Measurements from ENCODE around the gene DPEP2NB. TPM values are rescaled to one million over a fixed set of nuclear protein-coding genes. Genes with fewer than 3 reads are reported as not detected.
A peak's percentile ranks its signal among the peaks of the same experiment; 100 is the strongest.

Gene DPEP2NB
- total RNA-seq, 1 experiment from 2014 or later = not detected

DNA sequence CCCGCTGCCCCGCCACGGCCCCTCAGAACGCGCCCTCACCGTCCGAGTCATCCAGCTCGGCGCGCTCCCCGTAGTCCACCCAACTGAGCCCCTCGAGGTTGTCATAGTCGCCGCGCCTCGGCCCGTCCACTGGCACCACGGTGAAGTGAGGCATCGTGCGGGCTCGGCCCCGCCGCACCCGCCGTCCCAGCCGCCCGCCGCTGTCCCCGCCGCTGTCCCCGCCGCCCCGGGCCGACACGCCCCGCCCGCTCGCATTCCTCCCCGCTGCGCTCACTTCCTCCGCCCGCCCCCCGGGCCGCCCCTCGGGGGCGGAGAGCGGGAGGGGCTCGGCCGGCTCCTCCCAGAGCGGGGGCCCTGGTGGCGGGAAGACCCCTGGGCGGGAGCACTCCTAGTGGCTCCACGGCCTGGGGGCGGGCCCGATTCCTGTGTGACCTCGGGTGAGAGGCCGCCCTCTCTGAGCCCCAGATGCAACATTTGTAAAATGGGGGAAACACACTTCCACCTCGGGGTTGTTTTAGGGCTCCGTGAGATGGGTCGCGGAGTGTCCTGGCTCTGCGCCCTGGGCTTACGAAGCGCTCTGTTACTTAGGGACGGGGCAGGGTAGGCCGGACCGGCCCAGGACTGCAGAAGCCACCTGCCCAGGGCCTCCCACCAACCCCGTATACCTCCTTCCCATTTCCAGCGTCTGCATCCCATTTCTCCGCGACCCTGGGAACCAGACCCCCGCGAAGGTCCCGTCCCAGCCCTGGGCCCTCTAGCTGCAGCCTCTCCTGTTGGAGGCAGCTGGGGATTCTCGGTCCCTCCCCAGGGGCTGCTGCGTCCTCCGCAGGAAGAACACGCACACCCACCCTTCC is 47.1 kb downstream of the DPEP2NB start, which contains the start of gene SLC12A4:
SLC12A4 (minus strand) TSS at position 238 of the 854 bp plus-strand sequence; CDS start at position 154, 84 bp downstream.
- H3K9ac ChIP-seq (ENCODE audit: low read length) = peak within 1 kb of the TSS; percentile 92
- peak within 1 kb of the TSS; percentile 87 for H3K27ac ChIP-seq (ENCODE audit: low read depth, low read length)
- peak within 1 kb of the TSS; percentile 87 for H3K4me2 ChIP-seq (ENCODE audit: low read length)
- peak within 1 kb of the TSS; percentile 86 for H3K4me3 ChIP-seq (replicated peaks in 1 of 2; ENCODE audit: low read depth in 1 of 2, low read length in 2 of 2)
- intact Hi-C loops (cut with micrococcal nuclease) = no loop called here
- H3K9me2 ChIP-seq (ENCODE audit: insufficient read depth) = no peaks in the 10 kb centered on the region
- peak; percentile 83 for ATAC-seq
- H2AFZ ChIP-seq (ENCODE audit: low read depth, low read length, poor library complexity, severe bottlenecking) = peak within 1 kb of the TSS; percentile 20
- ChIA-PET POLR2A (no interaction called here), RAD21 (ENCODE audit: low non-redundant PET in 1 of 2, low total read pairs in 2 of 2, uncharacterized antibody in 2 of 2, unreplicated experiment in 2 of 2) (no interaction called here), CTCF (interaction anchor here (0.6 kb wide), 1 partner anchor 20 kb away, joined by 3 read pairs; no protein-coding TSS in a partner anchor)
- H3K79me2 ChIP-seq (ENCODE audit: insufficient read depth, low read length) = peaks cover 32% of the 10 kb centered on the region
- no peaks in the 10 kb centered on the region for H3K27me3 ChIP-seq (ENCODE audit: insufficient read depth, low read length)
- H3K9me3 ChIP-seq (ENCODE audit: control insufficient read depth in 1 of 2, insufficient read depth in 1 of 2, low read depth in 1 of 2, low read length in 2 of 2) = no peaks in the 10 kb centered on the region
- no peaks in the 10 kb centered on the region for H3K36me3 ChIP-seq (ENCODE audit: control insufficient read depth in 1 of 2, insufficient read depth in 2 of 2, low read length in 2 of 2)
- DNase-seq (ENCODE audit: low read depth, low spot score) = peak; percentile 19
- peaks cover 21 to 26% of the 10 kb centered on the region in 2 experiments for H3K4me1 ChIP-seq (ENCODE audit: control insufficient read depth in 1 of 2, insufficient read depth in 2 of 2, low read length in 2 of 2)
- BruUV-seq (replicated peaks) = no TSS peak
- TF ChIP-seq EGR1 (IDR thresholded peaks at IDR 0.05; ENCODE audit: low read depth) (peak; percentile 82), ZFX (IDR thresholded peaks at IDR 0.05) (peak; percentile 77; the same call in 1 of the 2 replicates), CEBPB (IDR thresholded peaks at IDR 0.05; ENCODE audit: low read depth) (no peak), CTCF (IDR thresholded peaks at IDR 0.05 in 2 of 3, conservative IDR thresholded peaks at IDR 0.05 in 1 of 3; ENCODE audit: borderline replicate concordance in 1 of 3, insufficient read depth in 1 of 3, low read depth in 2 of 3, low read length in 2 of 3) (no peak), YY1 (IDR thresholded peaks at IDR 0.05; ENCODE audit: extremely low read depth, insufficient replicate concordance, low read depth, low read length) (no peak), POLR2AphosphoS5 (IDR thresholded peaks at IDR 0.05; ENCODE audit: low read depth, low read length) (peak; percentile 77), POLR2A (IDR thresholded peaks at IDR 0.05; ENCODE audit: borderline replicate concordance, extremely low read depth, insufficient read depth, insufficient read length) (peak; percentile 33)
- TF ChIP-seq, protein P1, sequence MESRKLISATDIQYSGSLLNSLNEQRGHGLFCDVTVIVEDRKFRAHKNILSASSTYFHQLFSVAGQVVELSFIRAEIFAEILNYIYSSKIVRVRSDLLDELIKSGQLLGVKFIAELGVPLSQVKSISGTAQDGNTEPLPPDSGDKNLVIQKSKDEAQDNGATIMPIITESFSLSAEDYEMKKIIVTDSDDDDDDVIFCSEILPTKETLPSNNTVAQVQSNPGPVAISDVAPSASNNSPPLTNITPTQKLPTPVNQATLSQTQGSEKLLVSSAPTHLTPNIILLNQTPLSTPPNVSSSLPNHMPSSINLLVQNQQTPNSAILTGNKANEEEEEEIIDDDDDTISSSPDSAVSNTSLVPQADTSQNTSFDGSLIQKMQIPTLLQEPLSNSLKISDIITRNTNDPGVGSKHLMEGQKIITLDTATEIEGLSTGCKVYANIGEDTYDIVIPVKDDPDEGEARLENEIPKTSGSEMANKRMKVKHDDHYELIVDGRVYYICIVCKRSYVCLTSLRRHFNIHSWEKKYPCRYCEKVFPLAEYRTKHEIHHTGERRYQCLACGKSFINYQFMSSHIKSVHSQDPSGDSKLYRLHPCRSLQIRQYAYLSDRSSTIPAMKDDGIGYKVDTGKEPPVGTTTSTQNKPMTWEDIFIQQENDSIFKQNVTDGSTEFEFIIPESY (IDR thresholded peaks at IDR 0.05; ENCODE audit: extremely low read depth, insufficient replicate concordance, low read length) = peak; percentile 62
- no peaks in the 10 kb centered on the region for H4K20me1 ChIP-seq (ENCODE audit: insufficient read depth)

All from HCT116 (cell line).